Common myeloid progenitor, CD34-positive (primary cell): ENCODE data around the gene C20orf204.

Experiments used
- CTCF ChIA-PET: fragments of 350-600 bp; sonication (Branson Sonifier 250); formaldehyde crosslinking; loops from one replicate; lab custom pipeline; 2021; ENCODE audit warnings: antibody characterized with exemption; lab: Charles Lee
- POLR2A ChIA-PET: fragments of 350-600 bp; sonication (Branson Sonifier 250); formaldehyde crosslinking; loops from one replicate; lab custom pipeline; 2021; ENCODE audit warnings: antibody characterized with exemption; lab: Charles Lee
- DNase-seq, 3 donors: peaks; one replicate each; pipeline versions ENCODE4 v3.0.0 to v3.0.0-alpha.2; 2013
- H3K27ac ChIP-seq, 2 experiments: 1 replicate in 1 of 2; 2 replicates in 1 of 2; pipeline ENCODE4 v1.7.0; 2013; ENCODE audit warnings: inconsistent platforms in 2 of 2, low read length in 2 of 2, mild to moderate bottlenecking in 2 of 2, low read depth in 1 of 2, moderate library complexity in 1 of 2; ENCODE audit not compliant: severe bottlenecking in 2 of 2, insufficient read depth in 1 of 2, poor library complexity in 1 of 2
- H3K27me3 ChIP-seq, 5 experiments: replicated peaks in 2 of 5; 1 replicate in 3 of 5; 2 replicates in 2 of 5; pipeline versions ENCODE4 v1.6.1 to v1.7.0; 2013; ENCODE audit warnings: low read length in 4 of 5, mild to moderate bottlenecking in 2 of 5, moderate library complexity in 2 of 5, inconsistent platforms in 1 of 5; ENCODE audit not compliant: insufficient read depth in 5 of 5, control insufficient read depth in 4 of 5
- H3K36me3 ChIP-seq, 4 experiments: 1 replicate in 2 of 4; 2 replicates in 2 of 4; pipeline versions ENCODE4 v1.6.1 to v1.7.0; 2013; ENCODE audit warnings: low read length in 3 of 4, control low read depth in 1 of 4, mild to moderate bottlenecking in 1 of 4; ENCODE audit not compliant: control insufficient read depth in 4 of 4, insufficient read depth in 4 of 4
- H3K4me1 ChIP-seq, 4 experiments: 1 replicate in 3 of 4; 2 replicates in 1 of 4; pipeline versions ENCODE4 v1.6.1 to v1.7.1; 2013; ENCODE audit warnings: low read length in 3 of 4, mild to moderate bottlenecking in 3 of 4, control low read depth in 1 of 4, inconsistent platforms in 1 of 4, moderate library complexity in 1 of 4; ENCODE audit not compliant: control insufficient read depth in 4 of 4, insufficient read depth in 4 of 4; ENCODE audit errors: control extremely low read depth in 1 of 4
- H3K4me3 ChIP-seq, 7 experiments: 1 replicate in 4 of 7; 2 replicates in 3 of 7; pipeline versions ENCODE4 v1.5.1 to v1.7.0; 2013; ENCODE audit warnings: mild to moderate bottlenecking in 7 of 7, low read length in 6 of 7, moderate library complexity in 6 of 7, inconsistent platforms in 2 of 7, low read depth in 2 of 7, control low read depth in 1 of 7; ENCODE audit not compliant: insufficient read depth in 4 of 7, control insufficient read depth in 1 of 7; ENCODE audit errors: extremely low read depth in 1 of 7
- H3K9me3 ChIP-seq, 5 experiments: 1 replicate in 4 of 5; 2 replicates in 1 of 5; pipeline versions ENCODE4 v1.6.1 to v1.7.1; 2013; ENCODE audit warnings: low read length in 4 of 5, mild to moderate bottlenecking in 2 of 5, inconsistent platforms in 1 of 5, low read depth in 1 of 5, moderate library complexity in 1 of 5; ENCODE audit not compliant: control insufficient read depth in 4 of 5, insufficient read depth in 2 of 5; ENCODE audit errors: control extremely low read depth in 1 of 5
- WGBS: methylation state at CpG from one replicate; pipeline ENCODE4 v1.1.5; 2013; ENCODE audit not compliant: insufficient coverage; 5-methylcytosine and 5-hydroxymethylcytosine counted together

C20orf204 gene

DNA sequence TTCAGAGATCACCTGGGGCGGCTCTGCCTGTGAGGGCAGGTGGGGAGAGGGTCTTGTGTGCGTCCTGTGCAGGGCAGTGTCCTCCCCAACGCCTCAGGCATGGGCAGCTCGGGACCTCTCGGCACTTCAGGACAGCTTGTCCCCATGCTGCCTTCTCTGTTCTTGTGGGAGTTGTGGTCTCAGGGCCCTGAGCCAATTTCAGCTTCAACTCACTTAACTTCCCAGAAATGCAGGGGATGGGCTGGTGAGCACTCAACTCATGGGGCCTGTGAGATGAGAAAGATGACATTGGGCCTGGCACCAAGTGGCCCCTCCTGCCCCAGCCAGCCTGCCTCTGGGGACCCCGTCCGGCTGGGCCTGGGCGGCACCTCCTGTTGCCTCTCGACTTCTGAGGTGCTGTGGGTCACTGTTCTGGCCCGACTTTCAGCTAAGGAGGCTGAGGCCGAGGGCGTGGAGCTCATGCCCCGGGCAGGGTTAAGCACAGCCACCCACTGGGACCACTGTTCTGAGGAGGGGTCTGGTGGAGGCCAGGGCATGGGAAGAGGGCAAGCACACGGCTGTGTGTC is 36.6 kb downstream of the C20orf204 start:
- peaks cover 0 to 53% (median 28%) of the 10 kb centered on the region in 4 experiments for H3K36me3 ChIP-seq
- DNase-seq: no peak
- peak overlapping the region in 1 of 7 experiments; percentile 23 for H3K4me3 ChIP-seq
- no peak overlapping the region for H3K27ac ChIP-seq
- ChIA-PET CTCF (interaction anchor here (0.7 to 19.6 kb wide), 11 partner anchors 9 to 46 kb away, joined by 3 to 178 read pairs (median 4); partner anchors contain the start of gene SOX18), POLR2A (interaction anchor here (0.6 kb wide), 1 partner anchor 47 kb away, joined by 3 read pairs; no protein-coding TSS in a partner anchor)
- 74% methylated on average over 12 of the region's 14 CpGs for WGBS
- H3K9me3 ChIP-seq: no peaks in the 10 kb centered on the region
- peaks cover 0 to 85% (median 72%) of the 10 kb centered on the region in 4 experiments for H3K4me1 ChIP-seq
- no peaks in the 10 kb centered on the region for H3K27me3 ChIP-seq

DNA sequence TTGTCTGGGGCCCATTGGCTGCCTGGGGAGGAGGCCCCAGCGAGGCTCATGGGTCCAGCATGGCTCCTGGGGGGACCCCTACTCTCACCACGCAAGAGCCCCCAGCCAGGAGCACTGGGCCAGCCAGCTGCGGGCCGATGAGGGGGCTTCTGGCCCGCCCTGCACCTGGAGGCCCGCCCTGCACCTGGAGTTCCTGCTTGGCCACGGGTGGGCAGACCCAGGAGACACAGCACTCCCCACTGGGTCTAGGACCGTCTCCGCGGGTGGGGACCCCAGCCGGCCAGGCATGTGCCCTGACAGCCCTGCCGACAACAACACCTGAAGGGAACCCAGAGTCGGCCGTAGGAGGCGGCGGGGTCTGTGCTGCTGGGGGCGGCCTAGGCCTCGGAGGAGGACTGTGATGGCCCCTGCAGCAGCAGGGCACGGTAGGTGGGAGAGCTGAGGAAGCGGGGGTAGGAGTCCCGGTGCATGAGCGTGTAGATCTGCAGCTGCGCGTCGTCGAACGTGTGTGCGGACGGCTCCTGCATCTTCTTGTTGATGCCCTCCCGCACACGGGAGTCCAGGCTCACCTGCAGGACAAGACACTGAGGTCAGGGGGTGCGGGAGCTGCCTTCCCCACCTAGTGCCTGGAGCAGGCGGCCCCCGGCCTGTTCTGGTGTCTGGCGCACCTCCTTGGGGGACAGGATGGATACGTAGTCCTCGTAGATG is 37.6 kb downstream of the C20orf204 start:
- peaks cover 0 to 53% (median 28%) of the 10 kb centered on the region in 4 experiments for H3K36me3 ChIP-seq
- 94% methylated on average over 36 of the region's 37 CpGs for WGBS
- no peak overlapping the region for H3K4me3 ChIP-seq
- no peak overlapping the region for H3K27ac ChIP-seq
- peaks cover 0 to 86% (median 72%) of the 10 kb centered on the region in 4 experiments for H3K4me1 ChIP-seq
- DNase-seq: no peak
- H3K27me3 ChIP-seq: no peaks in the 10 kb centered on the region
- no peaks in the 10 kb centered on the region for H3K9me3 ChIP-seq
- ChIA-PET CTCF (interaction anchor here (1.0 to 19.6 kb wide), 6 partner anchors 8 to 45 kb away, joined by 3 to 178 read pairs (median 6); no protein-coding TSS in a partner anchor), POLR2A (no interaction called here)

DNA sequence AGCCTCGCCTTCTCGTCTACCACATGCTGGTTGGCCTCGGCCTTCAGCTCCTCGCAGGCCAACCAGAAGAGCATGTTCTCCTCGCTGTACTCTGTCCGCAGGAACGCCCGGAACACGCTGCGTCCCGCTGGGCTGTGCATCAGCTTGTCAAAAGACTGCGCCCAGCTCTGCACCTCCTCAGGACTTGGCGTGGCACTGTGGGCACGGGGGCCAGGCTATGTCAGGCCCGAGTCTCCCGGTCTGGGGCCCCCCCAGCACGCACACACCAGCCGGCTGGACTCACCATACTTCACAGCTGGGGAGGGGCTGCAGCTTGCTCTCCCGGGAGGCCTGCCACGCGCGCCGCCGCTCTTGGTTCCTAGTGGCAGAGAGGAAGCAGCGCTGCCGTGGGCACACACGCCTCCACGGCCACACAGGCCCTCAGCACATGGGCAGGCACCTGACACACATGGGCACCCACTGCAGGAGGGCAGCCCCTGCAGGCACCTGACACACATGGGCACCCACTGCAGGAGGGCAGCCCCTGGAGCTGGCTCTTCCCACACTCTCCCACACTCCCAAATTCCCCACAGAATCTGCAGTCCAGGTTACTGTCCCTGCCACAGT is 38.3 kb downstream of the C20orf204 start:
- Histone ChIP-seq H3K27ac (no peak overlapping the region), H3K27me3 (no peaks in the 10 kb centered on the region), H3K4me1 (peaks cover 0 to 86% (median 69%) of the 10 kb centered on the region in 4 experiments), H3K4me3 (no peak overlapping the region), H3K36me3 (peaks cover 0 to 53% (median 28%) of the 10 kb centered on the region in 4 experiments), H3K9me3 (no peaks in the 10 kb centered on the region)
- ChIA-PET POLR2A (no interaction called here), CTCF (interaction anchor here (2.5 to 19.6 kb wide), 3 partner anchors 9 to 44 kb away, joined by 7 to 178 read pairs (median 10); no protein-coding TSS in a partner anchor)
- WGBS: 95% methylated on average over 25 of the region's 28 CpGs
- DNase-seq: no peak

DNA sequence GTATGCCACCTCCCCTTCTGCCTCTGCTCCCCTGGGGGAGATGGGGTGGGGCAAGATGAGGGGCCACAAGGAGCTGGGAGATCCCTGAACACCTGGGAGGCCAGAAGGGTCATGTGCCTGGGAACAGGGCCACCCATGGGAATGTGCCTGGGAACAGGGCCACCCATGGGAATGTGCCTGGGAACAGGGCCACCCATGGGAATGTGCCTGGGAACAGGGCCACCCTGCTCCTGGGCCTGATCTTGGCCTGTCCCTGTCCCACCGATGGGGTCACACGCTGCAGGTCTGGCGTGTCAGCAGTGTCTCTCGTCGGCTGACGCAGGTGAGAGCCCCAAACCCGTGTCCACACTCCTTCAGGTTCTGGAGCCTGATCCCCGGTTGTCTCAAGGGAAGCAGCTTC is 39.0 kb downstream of the C20orf204 start:
- CTCF ChIA-PET: interaction anchor here (2.5 to 19.6 kb wide), 2 partner anchors 9 to 43 kb away, joined by 10 to 178 read pairs; no protein-coding TSS in a partner anchor
- no peaks in the 10 kb centered on the region for H3K9me3 ChIP-seq
- peaks cover 0 to 53% (median 28%) of the 10 kb centered on the region in 4 experiments for H3K36me3 ChIP-seq

DNA sequence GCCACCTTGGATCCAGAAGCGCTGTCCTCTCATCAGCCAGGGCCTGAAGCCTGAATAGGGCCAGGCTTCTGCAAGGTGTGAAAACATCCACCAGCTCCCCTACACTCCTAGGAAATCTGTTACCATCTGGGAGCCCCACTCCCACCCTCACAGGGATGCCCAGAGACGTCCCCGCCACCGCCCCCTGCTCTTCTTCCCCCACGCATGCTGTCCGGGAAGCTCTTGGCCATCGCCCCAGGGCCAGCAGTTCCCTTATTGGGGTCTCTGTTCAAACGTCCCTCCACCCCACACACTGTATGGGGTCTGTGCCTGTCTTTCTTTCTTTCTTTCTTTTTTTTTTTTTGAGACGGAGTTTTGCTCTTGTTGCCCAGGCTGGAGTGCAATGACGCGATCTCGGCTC is 39.6 kb downstream of the C20orf204 start:
- POLR2A ChIA-PET: no interaction called here
- peaks cover 0 to 85% (median 68%) of the 10 kb centered on the region in 4 experiments for H3K4me1 ChIP-seq
- H3K36me3 ChIP-seq: peaks cover 0 to 53% (median 28%) of the 10 kb centered on the region in 4 experiments
- no peaks in the 10 kb centered on the region for H3K9me3 ChIP-seq
- H3K27me3 ChIP-seq: no peaks in the 10 kb centered on the region
- no peak overlapping the region for H3K4me3 ChIP-seq
- CTCF ChIA-PET: interaction anchor here (1.0 to 19.6 kb wide), 6 partner anchors 10 to 43 kb away, joined by 3 to 178 read pairs (median 6); no protein-coding TSS in a partner anchor
- no peak for DNase-seq
- no peak overlapping the region for H3K27ac ChIP-seq
- WGBS: 81% methylated on average over 3 of the region's 12 CpGs

More for the DNA sequence above, 39.0 kb downstream of the C20orf204 start:
- no peak overlapping the region for H3K4me3 ChIP-seq
- POLR2A ChIA-PET: no interaction called here
- no peak for DNase-seq
- H3K4me1 ChIP-seq: peaks cover 0 to 80% (median 63%) of the 10 kb centered on the region in 4 experiments
- 97% methylated on average over 8 of the region's 8 CpGs for WGBS
- no peak overlapping the region for H3K27ac ChIP-seq
- no peaks in the 10 kb centered on the region for H3K27me3 ChIP-seq

DNA sequence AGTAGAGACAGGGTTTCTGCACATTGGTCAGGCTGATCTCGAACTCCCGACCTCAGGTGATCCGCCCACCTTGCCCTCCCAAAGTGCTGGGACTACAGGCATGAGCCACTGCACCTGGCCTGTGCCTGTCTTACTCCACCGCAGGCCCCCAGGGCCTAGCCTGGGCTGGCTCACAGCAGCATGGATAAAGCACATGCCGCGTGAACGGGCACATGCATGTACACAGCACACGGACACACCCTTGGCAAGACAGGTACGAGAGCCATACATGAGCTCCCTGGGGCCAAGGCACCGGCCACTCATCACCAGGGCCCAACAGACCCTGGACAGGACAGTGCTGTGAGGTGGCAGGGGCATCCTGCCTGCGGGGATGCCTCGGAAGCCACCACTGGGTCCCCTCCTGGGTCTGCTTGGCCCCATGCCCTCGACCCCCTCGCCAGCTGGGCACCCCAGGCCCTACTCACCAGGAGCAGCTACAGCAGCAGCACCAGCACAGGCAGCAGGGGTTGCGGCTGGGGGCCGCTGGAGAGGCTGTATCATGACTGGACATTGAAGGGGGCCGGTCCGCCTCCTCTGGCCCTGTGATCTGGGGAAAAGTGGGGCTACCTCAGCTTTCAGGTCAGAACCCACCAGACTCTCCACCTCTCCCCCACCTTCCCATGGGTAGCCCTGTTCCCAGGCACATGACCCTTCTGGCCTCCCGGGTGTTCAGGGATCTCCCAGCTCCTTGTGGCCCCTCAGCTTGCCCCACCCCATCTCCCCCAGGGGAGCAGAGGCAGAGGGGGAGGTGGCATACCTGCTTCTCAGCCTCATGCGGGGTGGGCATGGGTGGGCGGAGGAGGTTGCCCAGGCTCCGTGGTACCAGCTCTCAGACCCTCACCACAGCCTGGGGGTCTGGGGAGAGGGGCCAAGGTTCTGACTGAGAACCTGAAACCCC is 40.3 kb downstream of the C20orf204 start:
- Histone ChIP-seq H3K4me1 (peaks cover 0 to 92% (median 75%) of the 10 kb centered on the region in 4 experiments), H3K4me3 (peak overlapping the region in 6 of 7 experiments; percentile 72 to 92 (median 81)), H3K36me3 (peaks cover 0 to 50% (median 27%) of the 10 kb centered on the region in 4 experiments)

More for the DNA sequence above, 40.3 kb downstream of the C20orf204 start:
- ChIA-PET POLR2A (interaction anchor here (1.2 kb wide), 1 partner anchor 23 kb away, joined by 3 read pairs; no protein-coding TSS in a partner anchor), CTCF (interaction anchor here (1.0 to 19.6 kb wide), 7 partner anchors 11 to 42 kb away, joined by 3 to 178 read pairs (median 7); no protein-coding TSS in a partner anchor)
- WGBS: 98% methylated on average over 12 of the region's 22 CpGs
- DNase-seq: no peak
- peak overlapping the region; percentile 40 to 81 for H3K27ac ChIP-seq
- H3K9me3 ChIP-seq: no peaks in the 10 kb centered on the region
- no peaks in the 10 kb centered on the region for H3K27me3 ChIP-seq
